Stomach (tissue), 4 donors: Measurements from ENCODE around the gene MOCS1.

Source experiments
- CTCF ChIP-seq, 7 experiments: fragments of 450-650 bp in 4 of 7; fragments of 200-600 bp in 3 of 7; sonication (generic) in 3 of 7; IDR thresholded peaks; one replicate each; pipeline ENCODE4 v1.5.1; 2016 to 2019; ENCODE audit warnings: antibody characterized with exemption in 7 of 7, control low read depth in 2 of 7, mild to moderate bottlenecking in 1 of 7
- EP300 ChIP-seq: sonication (generic); formaldehyde crosslinking; IDR thresholded peaks from one replicate; pipeline ENCODE4 v1.6.1; 2017; ENCODE audit warnings: antibody characterized with exemption
- POLR2A ChIP-seq, 4 donors: fragments of 450-650 bp; IDR thresholded peaks; one replicate each; pipeline ENCODE4 v1.6.1; 2016; ENCODE audit warnings: antibody characterized with exemption in 4 of 4, control low read depth in 2 of 4, mild to moderate bottlenecking in 1 of 4, moderate library complexity in 1 of 4
- POLR2AphosphoS5 ChIP-seq, 3 donors: sonication (generic); formaldehyde crosslinking; IDR thresholded peaks; one replicate each; pipeline ENCODE4 v1.6.1; 2016; ENCODE audit warnings: antibody characterized with exemption in 3 of 3

GRCh38 chr6:39935241-39935640 lies 979 bp upstream of the MOCS1 start:
- TF ChIP-seq CTCF (IDR thresholded peaks at IDR 0.05): no peak
- TF ChIP-seq POLR2AphosphoS5 (IDR thresholded peaks at IDR 0.05): no peak
- TF ChIP-seq POLR2A (IDR thresholded peaks at IDR 0.05): no peak
- no peak for TF ChIP-seq EP300
